ENCODE measurements around the gene ST8SIA6. TPM values are rescaled to one million over a fixed set of nuclear protein-coding genes. Genes with fewer than 3 reads are reported as not detected.

The ST8SIA6 gene
- total and polyA plus RNA-seq, 9 of the 15 experiments (the other 6 are each of a cell fraction or from before 2014, with no cell fraction given), result 0.69 to 6.7 (median 5.0) TPM

DNA sequence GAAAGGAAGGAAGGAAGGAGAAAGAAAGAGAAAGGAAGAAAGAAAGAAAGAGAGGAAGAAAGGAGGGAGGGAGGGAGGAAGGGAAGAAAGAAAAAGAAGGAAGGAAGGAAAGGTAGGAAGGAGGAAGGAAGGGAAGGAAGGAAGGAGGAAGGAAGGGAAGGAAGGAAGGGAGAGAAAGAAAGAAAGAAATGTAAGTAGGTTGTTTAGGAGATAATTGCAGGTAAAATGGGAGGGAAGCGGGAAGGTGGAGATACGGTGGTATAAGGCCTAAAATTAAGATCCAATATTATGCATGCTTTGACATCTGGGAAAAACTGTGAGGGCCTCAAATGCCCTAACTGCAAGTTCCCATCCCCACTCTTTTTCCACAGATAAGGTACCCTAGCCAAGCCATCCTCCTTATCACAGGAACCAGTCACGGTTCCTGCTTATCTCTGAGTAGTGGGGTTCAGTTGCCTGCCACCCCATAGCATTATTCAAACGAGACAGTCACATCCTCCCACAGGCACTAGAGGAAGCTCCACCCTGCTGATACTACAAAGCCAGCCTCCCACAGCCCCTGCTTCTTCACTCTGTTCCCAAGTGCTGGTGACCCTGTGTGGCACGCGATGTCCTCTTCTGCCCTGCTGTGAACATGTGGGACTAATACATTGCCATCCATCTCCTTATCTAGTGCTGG is 28.7 kb downstream of the ST8SIA6 start (continued):
- TF ChIP-seq ZNF511 (CRISPR knock-in tag; IDR thresholded peaks at IDR 0.05) (no peak), HIVEP1 (CRISPR knock-in tag; IDR thresholded peaks at IDR 0.05) (peak; percentile 83; the same call in 1 of the 2 replicates), RCOR1 (IDR thresholded peaks at IDR 0.05; ENCODE audit: borderline replicate concordance in 1 of 2, low read depth in 2 of 2, low read length in 2 of 2) (peak; percentile 93 to 95; a peak in 3 of 4 replicates), ZNF3 (CRISPR knock-in tag; IDR thresholded peaks at IDR 0.05) (no peak), THAP12 (CRISPR knock-in tag; IDR thresholded peaks at IDR 0.05) (no peak), FOSL1 (tag; conservative IDR thresholded peaks at IDR 0.05) (peak; percentile 86), ZNF444 (CRISPR knock-in tag; IDR thresholded peaks at IDR 0.05) (peak; percentile 75), HINFP (tag; conservative IDR thresholded peaks at IDR 0.05; ENCODE audit: low read depth) (peak; percentile 68)
- TF ChIP-seq, protein P1, sequence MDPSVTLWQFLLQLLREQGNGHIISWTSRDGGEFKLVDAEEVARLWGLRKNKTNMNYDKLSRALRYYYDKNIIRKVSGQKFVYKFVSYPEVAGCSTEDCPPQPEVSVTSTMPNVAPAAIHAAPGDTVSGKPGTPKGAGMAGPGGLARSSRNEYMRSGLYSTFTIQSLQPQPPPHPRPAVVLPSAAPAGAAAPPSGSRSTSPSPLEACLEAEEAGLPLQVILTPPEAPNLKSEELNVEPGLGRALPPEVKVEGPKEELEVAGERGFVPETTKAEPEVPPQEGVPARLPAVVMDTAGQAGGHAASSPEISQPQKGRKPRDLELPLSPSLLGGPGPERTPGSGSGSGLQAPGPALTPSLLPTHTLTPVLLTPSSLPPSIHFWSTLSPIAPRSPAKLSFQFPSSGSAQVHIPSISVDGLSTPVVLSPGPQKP (CRISPR knock-in tag; IDR thresholded peaks at IDR 0.05), result no peak
- TF ChIP-seq, protein P2, sequence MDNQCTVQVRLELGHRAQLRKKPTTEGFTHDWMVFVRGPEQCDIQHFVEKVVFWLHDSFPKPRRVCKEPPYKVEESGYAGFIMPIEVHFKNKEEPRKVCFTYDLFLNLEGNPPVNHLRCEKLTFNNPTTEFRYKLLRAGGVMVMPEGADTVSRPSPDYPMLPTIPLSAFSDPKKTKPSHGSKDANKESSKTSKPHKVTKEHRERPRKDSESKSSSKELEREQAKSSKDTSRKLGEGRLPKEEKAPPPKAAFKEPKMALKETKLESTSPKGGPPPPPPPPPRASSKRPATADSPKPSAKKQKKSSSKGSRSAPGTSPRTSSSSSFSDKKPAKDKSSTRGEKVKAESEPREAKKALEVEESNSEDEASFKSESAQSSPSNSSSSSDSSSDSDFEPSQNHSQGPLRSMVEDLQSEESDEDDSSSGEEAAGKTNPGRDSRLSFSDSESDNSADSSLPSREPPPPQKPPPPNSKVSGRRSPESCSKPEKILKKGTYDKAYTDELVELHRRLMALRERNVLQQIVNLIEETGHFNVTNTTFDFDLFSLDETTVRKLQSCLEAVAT (IDR thresholded peaks at IDR 0.05), result peak; percentile 94 to 95
- TF ChIP-seq, protein P3, sequence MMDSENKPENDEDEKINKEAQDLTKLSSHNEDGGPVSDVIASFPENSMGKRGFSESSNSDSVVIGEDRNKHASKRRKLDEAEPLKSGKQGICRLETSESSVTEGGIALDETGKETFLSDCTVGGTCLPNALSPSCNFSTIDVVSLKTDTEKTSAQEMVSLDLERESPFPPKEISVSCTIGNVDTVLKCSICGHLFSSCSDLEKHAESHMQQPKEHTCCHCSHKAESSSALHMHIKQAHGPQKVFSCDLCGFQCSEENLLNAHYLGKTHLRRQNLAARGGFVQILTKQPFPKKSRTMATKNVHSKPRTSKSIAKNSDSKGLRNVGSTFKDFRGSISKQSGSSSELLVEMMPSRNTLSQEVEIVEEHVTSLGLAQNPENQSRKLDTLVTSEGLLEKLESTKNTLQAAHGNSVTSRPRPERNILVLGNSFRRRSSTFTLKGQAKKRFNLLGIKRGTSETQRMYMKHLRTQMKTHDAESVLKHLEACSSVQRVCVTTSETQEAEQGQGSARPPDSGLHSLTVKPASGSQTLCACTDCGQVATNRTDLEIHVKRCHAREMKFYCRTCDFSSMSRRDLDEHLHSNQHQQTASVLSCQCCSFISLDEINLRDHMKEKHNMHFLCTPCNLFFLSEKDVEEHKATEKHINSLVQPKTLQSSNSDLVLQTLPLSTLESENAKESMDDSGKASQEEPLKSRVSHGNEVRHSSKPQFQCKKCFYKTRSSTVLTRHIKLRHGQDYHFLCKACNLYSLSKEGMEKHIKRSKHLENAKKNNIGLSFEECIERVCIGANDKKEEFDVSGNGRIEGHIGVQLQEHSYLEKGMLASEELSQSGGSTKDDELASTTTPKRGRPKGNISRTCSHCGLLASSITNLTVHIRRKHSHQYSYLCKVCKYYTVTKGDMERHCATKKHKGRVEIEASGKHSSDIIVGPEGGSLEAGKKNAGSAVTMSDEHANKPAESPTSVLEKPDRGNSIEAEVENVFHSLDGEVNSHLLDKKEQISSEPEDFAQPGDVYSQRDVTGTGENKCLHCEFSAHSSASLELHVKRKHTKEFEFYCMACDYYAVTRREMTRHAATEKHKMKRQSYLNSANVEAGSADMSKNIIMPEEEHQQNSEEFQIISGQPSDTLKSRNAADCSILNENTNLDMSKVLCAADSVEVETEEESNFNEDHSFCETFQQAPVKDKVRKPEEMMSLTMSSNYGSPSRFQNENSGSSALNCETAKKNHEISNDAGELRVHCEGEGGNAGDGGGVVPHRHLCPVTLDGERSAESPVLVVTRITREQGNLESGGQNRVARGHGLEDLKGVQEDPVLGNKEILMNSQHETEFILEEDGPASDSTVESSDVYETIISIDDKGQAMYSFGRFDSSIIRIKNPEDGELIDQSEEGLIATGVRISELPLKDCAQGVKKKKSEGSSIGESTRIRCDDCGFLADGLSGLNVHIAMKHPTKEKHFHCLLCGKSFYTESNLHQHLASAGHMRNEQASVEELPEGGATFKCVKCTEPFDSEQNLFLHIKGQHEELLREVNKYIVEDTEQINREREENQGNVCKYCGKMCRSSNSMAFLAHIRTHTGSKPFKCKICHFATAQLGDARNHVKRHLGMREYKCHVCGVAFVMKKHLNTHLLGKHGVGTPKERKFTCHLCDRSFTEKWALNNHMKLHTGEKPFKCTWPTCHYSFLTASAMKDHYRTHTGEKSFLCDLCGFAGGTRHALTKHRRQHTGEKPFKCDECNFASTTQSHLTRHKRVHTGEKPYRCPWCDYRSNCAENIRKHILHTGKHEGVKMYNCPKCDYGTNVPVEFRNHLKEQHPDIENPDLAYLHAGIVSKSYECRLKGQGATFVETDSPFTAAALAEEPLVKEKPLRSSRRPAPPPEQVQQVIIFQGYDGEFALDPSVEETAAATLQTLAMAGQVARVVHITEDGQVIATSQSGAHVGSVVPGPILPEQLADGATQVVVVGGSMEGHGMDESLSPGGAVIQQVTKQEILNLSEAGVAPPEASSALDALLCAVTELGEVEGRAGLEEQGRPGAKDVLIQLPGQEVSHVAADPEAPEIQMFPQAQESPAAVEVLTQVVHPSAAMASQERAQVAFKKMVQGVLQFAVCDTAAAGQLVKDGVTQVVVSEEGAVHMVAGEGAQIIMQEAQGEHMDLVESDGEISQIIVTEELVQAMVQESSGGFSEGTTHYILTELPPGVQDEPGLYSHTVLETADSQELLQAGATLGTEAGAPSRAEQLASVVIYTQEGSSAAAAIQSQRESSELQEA (IDR thresholded peaks at IDR 0.05; ENCODE audit: low read depth), result peak; percentile 63

All from K562 (cell line).